HG02571 (cell line): ENCODE measurements around the gene ZC3H10.

ENCODE experiments used
- ATAC-seq: cut with Tn5 transposase; IDR thresholded peaks from one replicate; pipeline ENCODE4 v1.9.1; 2021; ENCODE audit warnings: mild to moderate bottlenecking, moderate library complexity; ENCODE audit not compliant: unreplicated experiment

ZC3H10 gene

GRCh38 chr12:56127485-56127887 lies 9.4 kb downstream of the ZC3H10 start:
- ATAC-seq: no peak

DNA sequence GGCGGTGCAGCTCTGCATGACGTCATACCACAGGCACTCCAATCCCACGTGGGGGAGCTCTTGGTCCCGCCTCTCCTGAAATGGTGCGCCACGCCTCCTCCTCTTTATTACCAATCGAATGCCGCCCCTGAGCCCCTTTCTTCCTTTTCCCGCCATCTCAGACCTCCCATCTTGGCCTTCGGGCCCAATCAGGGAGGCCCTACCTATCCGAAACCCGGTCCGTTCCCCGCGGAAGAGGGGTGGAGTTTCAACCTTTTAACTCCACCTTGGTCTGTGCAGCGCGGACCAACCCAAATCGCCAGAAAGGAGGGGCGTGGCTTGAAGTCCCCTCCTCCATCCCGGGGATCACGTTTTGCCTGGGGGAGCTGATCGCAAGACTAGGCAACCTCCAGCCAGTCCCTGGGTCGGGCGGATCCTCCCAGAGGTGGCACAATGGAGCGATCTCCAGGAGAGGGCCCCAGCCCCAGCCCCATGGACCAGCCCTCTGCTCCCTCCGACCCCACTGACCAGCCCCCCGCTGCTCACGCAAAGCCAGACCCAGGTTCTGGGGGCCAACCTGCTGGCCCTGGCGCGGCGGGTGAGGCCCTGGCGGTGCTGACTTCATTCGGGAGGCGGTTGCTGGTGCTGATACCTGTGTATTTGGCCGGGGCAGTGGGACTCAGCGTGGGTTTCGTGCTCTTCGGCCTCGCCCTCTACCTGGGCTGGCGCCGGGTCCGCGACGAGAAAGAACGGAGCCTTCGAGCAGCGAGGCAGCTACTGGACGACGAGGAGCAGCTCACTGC lies 10.0 kb downstream of the ZC3H10 start, which contains the start of gene ESYT1:
ESYT1 (plus strand) TSS at position 380 of the 782 bp plus-strand sequence; CDS start at position 433, 53 bp downstream.
- peak; percentile 87 for ATAC-seq

- ATAC-seq: no peak
These were observed 10.7 kb downstream of the ZC3H10 start for GRCh38 chr12:56128670-56129205.

GRCh38 chr12:56129206-56129941 lies 11.3 kb downstream of the ZC3H10 start:
- peak; percentile 35 for ATAC-seq

- no peak for ATAC-seq
These were observed 12.0 kb downstream of the ZC3H10 start for GRCh38 chr12:56129942-56130495.

GRCh38 chr12:56130876-56131275 lies 12.8 kb downstream of the ZC3H10 start:
- no peak for ATAC-seq

DNA sequence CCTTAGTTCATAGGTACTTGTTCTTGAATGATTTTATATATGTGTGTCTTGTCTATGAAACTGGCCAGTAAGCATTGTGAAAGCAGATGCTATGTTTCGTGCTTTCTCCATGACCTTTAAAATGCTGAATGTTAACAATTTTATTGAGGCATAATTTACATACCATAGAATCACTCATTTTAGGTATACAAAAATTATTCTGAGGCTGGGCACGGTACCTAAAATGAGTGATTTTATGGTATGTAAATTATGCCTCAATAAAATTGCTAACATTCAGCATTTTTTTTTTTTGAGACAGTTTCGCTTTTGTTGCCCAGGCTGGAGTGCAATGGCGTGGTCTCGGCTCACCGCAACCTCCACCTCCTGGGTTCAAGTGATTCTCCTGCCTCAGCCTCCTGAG lies 16.8 kb downstream of the ZC3H10 start:
- ATAC-seq: no peak

GRCh38 chr12:56137853-56138571 lies 19.9 kb downstream of the ZC3H10 start:
- no peak for ATAC-seq

GRCh38 chr12:56141946-56142784 lies 24.1 kb downstream of the ZC3H10 start:
- no peak for ATAC-seq

GRCh38 chr12:56143217-56143616 lies 25.2 kb downstream of the ZC3H10 start:
- no peak for ATAC-seq

DNA sequence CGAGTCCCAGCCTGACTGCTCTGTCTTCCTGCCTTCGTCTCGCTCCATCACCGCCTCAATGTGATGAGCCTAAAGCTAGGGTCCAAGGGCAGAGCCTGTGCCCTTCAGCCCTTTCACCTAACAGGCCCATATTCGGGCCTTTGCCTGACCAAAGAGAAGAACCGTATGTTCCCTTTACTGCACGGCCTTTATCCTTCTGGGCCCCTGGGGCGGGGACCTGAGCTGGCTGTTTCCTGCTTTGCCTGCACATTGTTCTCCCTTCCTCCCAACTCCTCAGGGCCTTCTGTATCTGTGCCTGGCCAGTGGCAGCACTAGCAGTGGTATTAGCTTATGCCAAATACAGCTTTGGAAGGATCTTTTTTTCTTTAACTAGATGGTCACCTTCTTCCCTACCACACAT lies 25.8 kb downstream of the ZC3H10 start:
- no peak for ATAC-seq

GRCh38 chr12:56145217-56145616 lies 27.2 kb downstream of the ZC3H10 start:
- ATAC-seq: no peak

DNA sequence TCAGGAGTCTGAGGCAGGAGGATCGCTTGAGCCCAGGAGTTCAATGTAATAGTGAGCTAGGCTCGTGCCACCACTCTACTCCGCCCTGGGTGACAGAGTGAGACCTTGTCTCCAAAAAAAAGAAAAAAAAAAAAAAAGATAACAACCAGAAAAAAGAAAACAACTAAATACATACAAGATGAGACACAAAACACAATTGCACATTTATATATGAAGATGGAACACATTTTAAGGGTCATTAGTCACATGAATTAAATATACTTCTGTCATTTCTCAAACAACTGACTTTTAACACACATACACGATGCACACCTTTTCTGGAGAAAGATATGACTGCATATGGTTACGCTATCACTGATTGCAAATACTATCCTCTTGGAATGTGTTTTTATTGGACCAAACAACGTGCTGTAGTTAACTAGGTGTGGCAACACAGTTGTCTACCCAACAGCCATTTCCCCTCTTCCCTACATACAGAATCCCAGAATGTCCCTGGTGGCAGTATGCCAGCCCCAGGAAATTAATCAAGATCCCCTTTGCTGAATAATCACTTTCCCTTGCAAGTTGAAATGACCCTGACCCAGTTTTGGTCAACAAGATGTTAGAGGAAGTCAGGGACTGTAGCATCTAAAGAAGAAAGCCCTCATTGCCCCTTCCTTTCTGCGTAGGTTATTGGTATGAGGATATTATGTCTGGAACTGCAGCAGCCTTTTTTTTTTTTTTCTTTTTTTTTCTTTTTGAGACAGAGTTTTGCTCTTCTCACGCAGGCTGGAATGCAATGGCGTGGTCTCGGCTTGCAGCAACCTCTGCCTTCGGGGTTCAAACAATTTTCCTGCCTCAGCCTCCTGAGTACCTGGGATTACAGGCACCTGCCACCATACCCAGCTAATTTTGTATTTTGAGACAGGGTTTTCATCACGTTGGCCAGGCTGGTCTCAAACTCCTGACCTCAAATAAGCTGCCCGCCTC lies 28.7 kb downstream of the ZC3H10 start:
- ATAC-seq: no peak

- no peak for ATAC-seq
These were observed 32.5 kb downstream of the ZC3H10 start for GRCh38 chr12:56150563-56150962.

- ATAC-seq: peak; percentile 37
These were observed 33.6 kb downstream of the ZC3H10 start for GRCh38 chr12:56151672-56152131.

DNA sequence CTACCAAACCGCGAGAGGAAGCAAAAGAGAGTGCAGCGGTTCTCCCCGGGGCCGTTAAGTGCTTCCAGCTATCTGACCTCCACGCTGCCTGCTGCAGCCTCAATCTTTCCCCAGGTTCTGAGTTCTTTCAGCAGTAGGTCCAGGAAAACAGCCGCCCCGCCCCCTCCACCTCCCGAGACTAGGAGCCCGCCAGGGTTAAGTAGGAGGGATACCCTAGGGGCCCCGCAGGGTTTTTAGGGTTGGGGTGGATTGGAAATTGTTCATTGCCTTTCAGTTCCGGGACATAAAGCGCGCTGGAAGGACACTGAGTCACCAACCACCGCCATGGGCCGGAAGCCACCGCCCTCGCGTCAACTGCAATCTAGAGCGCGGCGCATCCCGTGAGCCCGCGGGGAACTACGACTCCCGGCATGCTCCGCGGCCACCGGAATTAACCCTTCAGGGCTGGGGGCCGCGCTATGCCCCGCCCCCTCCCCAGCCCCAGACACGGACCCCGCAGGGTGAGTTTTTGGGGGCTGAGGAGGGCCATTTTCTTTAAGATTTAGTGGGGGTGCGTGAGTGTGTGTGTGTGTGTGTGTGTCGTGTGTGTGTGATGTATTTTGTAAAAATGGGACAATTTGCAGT lies 34.2 kb downstream of the ZC3H10 start, which contains the start of gene MYL6B:
MYL6B (plus strand) TSS at position 456 of the 624 bp plus-strand sequence. CDS start 1,332 bp downstream, outside the sequence.
- peak; percentile 83 for ATAC-seq

DNA sequence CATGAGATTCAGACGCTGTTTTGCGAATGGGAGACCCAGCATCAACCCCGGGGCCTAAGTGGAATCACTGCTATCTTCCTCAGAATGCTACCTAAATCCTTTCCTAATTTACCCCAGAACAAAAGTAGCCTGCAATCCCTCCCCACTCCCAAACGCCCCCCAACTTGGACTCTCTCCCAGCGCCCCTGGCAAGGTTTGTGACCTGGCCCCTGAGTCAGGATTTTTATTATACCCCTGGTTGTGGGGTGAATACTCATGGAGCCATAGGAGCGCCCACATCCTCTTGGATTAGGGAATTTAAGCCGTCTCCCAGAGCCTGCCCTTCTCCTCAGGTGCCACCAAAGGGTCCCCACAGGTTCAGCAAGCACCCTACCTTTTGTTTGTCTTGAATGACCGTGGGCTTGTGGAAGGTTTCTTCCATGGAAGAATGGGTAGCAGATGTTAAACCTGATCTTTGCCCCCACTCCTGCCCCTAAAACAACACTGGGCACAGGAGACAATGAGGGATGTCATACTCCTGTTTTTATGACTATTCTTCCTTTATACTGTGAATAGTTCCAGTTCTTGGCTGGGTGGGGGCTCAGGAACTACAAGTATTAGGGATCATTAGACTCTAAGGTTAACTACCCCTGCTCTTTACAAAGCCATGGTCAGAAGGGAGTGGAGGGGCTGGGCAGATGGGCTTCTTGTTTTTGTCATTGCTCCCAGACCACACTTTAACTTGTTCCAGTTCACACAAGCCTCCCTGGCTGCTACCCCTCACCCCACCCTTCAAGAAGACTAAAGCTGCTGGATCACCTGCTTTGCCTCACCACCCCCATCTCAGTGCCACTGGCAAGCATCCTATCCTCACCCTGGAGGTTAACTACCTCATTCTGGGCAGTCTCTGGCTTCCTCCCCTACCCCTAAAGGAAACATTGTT lies 35.0 kb downstream of the ZC3H10 start:
- no peak for ATAC-seq
